NCI-H748 treated with DMSO at 0.1 percent for 48 hours (cell line): Measurements from ENCODE around the gene TRERF1.
"Not testable (repeated sequence)": the region's sequence is repeated elsewhere in the genome, so short reads cannot be mapped to it uniquely, and the experiment has no call there.

Experiments
- DNase-seq: peaks from one replicate; lab custom pipeline; 2025; lab: John Stamatoyannopoulos, UW

TRERF1 gene

GRCh38 chr6:42221546-42221945, 230.2 kb downstream of the TRERF1 start:
- DNase-seq: no peak

DNA sequence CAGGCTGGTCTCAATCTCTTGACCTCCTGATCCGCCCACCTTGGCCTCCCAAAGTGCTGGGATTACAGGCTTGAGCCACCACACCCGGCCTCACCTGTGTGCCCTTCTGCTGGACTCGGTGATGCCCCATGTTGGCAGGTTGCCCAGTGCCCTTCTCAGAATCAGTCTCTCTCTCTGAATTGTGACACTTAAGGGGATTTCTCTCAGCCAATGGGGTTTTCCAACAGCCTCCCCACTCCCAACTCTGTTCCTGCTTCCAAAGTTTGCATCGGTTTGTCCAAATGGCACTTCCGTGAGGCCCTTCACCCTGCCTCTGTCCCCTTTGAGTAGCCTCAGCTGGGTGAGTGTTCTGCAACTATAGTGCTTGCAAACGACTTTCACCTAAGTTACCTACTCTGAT, 230.9 kb downstream of the TRERF1 start:
- DNase-seq: no peak

DNA sequence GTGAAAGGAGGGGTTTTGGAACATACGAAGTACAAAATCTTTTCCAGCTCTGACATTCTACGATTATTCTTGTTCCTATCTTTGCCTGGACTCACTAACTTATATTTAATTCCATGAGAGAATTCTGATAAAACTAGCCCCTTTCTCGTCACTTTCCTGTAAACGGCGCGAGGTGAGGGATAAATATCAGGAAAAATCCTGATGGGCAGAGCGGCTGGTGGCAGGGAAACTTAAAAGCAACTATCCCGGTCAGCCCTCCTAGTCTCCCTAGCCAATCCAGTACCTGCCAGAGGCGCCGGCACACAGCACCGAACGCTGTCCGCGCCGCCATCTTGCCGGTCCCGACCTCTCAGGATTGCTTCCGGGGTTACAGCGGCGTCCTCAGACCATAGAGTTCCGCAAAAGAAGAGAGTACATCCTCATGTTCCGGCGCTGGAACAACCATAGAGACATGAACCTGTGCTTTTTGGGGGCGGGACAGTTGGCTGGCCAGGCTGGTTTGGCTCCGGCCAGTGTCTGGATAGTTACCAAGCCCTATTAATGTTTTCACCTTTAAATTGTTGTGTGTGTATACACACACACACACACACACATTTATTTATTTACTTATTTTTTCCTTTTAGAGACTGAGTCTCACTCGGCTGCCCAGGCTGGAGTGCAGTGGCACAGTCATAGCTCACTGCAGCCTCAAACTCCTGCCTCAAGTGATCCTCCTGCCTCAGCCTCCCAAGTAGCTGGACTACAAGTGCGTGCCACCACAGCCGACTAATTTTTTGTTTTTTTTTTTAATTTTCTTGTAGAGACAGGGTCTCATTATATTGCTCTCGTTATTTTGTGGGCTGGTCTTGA, 234.0 kb downstream of the TRERF1 start, which contains the start of gene MRPS10:
TSS of gene MRPS10 (minus strand) at position 343 of the 849 bp plus-strand sequence. CDS start at position 331, 12 bp downstream.
- peak; percentile 97 for DNase-seq

- no peak for DNase-seq
Observed at GRCh38 chr6:42217157-42217518, 234.6 kb downstream of the TRERF1 start.

- DNase-seq: not testable (repeated sequence)
Observed at GRCh38 chr6:42216495-42216894, 235.2 kb downstream of the TRERF1 start.

GRCh38 chr6:42212442-42212841, 239.3 kb downstream of the TRERF1 start:
- DNase-seq: no peak

DNA sequence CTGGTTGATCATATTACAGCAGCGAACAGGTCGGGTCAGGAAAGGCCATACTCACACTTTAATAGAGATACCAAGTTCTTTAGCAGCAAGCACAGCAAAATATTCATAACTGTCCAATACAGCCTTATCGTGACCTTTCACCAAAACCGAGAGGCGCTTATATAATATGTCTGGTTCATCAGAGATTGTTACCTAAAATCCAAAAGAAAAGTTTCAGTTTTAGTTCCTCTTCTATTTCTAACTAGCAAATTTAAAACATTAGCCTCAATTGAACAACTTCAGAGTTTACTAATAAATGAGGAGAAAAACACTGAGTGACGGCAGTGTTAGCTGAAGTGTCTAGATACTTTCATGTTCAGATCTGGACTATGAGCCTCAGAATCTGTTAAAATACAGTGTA, 240.0 kb downstream of the TRERF1 start:
- no peak for DNase-seq

GRCh38 chr6:42210551-42210950, 241.2 kb downstream of the TRERF1 start:
- peak; percentile 92 for DNase-seq

DNA sequence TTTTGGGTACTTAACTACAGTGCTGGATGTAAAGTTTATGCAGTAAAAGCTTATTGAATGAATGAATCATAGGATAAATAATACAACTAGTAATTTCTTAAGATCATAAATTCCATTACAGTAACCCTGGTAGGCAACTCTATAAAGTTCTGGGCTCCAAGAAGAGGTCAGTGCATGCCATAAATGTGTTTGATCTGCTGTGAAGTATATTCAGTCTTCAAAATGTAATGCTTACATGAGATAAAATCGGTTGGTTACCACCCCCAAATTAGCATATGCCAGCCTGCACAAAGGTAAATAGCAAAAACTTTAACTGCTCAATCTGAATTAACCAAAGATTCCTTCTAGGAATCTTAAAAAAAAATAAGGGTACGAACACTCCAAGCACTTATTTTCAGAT, 244.2 kb downstream of the TRERF1 start:
- not testable (repeated sequence) for DNase-seq

- DNase-seq: no peak
Observed at GRCh38 chr6:42204768-42205282, 246.9 kb downstream of the TRERF1 start.

DNA sequence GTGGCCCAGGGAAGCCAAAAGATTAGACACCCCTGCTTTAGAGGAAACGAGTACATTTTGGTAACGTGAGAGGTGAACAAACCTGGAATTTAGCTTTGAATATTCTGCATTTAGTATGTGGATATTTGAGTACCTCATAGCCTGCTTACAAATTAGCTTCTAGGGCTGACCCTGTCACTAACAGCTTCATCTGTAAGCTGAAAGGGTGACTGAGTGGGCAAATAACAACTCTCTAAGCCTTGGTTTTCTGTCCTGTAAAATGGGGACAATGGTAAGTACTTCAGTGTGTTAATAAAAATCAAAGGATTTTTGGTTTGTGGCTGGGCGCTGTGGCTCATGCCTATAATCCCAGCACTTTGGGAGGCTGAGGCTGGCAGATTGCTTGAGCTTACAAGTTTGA, 248.5 kb downstream of the TRERF1 start:
- DNase-seq: no peak

DNA sequence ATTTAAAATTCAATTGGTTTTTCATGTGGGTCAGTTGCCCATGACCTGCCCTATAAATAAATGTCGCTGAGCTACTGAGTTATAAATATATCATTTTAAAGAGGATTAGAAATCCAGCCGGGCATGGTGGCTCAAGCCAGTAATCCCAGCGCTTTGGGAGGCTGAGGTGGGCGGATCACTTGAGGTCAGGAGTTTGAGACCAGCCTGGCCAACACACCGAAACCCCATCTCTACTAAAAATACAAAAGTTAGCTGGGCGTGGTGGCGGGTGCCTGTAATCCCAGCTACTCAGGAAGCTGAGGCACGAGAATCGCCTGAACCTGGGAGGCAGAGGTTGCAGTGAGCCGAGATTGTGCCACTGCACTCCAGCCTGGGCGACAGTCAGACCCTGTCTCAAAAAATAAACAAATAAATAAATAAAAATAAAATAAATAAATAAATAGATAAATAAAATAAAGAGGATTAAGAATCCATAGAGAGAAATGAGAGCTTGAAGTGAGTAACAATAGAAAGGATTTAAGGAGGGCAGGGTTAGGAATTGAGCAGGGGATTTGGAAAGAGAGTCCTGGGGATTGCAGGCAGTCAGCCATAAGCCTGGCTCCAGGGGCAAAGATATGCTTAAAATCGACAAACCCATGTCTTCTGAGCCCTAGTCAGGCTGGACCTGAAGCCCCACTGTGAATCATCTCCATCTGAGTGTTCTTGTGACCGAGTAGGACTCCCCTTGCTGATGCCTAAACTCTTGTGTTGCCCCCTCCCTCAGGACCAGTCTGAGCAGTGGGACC, 249.4 kb downstream of the TRERF1 start:
- DNase-seq: not testable (repeated sequence)

- DNase-seq: no peak
Observed at GRCh38 chr6:42201382-42201781, 250.3 kb downstream of the TRERF1 start.

DNA sequence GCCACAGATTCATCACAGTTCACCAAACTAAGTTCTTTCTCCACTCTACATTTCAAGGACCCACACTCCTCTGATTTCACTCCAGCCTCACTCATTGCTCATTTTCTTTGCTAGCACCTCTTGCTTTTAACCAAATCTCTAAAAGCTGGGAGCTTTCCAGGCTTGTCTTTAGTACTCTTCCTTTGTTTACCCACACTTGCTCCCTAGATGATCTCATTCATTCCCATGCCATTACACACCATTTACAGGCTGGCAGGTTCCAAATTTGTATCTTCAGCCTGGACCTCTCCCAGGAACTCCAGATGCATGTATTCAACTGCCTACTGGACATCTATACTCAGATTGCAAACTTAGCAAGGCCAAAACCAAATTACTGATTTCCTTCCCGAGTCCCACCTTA, 251.7 kb downstream of the TRERF1 start:
- no peak for DNase-seq

DNA sequence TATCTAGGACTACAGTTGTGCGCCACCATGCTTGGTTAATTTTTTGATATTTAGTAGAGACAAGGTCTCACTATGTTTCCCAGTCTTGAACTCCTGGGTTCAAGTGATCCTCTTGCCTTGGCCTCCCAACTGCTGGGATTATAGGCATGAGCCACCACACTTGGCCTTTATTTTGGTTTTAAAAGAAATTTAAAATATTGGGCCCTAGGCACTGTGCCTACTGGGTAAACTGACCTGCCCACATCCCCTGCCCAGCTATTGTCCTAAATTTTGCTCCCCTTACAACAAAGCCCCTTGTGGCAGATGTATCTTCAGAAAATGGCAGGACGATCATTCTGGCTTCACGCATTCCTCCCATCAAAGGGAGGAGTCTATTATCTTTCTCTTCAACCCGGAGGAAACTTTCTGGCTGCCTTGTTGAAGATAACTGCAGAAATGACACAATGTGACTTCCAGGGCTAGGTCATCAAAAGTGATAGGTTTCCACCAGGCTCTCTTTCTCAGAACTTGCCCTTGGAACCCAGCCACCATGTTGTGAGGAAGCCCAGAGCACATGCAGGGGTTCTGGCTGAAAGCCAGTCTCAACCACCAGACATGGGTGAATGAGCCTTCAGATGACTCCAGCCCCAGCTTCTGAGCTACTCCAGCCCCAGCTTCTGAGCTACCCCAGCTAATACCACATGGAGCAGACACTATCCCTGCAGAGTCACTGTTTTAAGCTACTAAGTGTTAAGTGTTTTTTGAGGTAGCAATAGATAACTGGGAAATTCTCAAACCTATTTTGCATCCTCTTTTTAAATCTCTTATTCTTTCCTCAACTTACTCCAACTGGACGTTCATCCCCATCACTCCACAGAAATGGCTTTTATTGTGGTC, 252.4 kb downstream of the TRERF1 start:
- no peak for DNase-seq

DNA sequence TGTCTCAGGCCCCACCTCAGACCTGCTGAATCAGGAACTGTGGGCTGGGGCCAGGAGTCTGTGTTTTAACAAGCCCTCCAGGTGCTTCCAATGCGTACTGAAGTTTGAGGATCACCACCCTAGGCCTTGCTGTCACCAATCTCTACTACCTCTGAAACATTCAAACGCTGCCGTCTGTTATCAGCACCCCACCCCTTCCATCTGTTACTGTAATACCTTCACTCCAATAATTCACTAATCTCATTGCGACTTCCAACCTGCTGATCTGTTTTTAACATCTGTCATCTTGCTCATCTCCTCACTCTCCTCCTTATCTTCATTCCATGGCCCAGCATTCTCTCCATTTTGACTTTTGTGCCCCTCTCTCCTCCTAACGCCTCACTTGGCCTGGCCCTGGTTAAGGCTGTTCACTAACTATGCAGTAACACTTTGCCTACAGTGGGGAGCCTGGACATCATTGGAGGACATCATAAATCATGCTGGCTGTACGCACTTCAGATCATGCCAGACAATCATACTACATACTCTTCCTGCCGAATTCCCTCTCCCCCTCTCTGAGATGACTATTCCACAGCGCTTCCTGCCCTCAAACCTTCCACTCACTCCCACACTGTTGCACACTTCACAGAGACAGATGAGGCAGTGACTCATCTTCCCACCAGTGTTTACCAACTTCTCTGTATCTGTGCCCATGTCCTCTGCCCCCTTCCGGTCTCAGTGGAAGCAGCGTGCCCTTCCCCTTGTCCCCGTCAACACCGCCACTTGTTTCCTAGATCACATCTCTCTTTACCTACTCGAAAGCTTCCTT, 254.0 kb downstream of the TRERF1 start:
- DNase-seq: no peak

- DNase-seq: no peak
Observed at GRCh38 chr6:42195415-42195814, 256.3 kb downstream of the TRERF1 start.

- DNase-seq: no peak
Observed at GRCh38 chr6:42194056-42194455, 257.7 kb downstream of the TRERF1 start.

GRCh38 chr6:42193491-42193894, 258.2 kb downstream of the TRERF1 start:
- no peak for DNase-seq

DNA sequence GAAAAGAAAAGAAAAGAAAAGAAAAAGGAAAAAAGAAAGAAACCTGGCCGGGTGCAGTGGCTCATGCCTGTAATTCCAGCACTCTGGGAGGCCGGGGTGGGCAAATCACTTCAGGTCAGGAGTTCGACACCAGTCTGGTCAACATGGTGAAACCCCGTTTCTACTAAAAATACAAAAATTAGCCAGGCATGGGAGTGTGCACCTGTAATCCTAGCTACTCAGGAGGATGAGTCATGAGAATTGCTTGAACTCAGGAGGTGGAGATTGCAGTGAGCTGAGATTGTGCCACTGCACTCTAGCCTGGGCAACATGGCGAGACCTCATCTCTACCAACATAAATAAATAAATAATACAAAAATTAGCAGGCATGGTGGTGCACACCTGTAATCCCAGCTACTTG, 259.3 kb downstream of the TRERF1 start:
- not testable (repeated sequence) for DNase-seq

DNA sequence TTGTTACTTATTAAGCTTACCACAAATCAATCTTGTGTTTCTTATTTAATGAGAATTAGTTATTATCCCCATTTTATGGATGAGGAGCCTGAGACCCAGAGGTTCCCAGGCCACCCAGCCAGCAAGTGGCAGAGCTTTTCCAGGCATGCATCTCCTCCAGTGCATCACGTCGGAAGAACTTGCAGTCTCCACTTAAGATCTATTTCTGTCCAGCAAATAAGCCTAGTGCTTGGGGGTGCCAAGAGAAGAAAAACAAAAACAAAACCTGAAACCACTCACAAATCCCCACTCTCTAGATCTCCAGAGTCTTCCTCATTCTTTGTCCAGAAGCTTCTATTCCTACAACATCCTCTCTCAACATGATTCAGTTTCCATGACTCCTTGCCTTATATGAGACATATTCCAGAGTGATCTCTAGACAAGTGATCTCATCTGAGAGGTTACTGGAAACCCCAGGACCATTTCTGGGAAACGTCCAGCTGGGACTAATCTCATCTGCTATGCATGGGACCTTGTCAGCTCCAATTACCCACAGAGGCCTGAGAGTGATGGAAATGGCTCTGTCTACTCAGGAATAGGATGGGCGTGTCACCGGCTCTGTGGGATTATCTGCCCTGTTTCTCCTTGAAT, 261.1 kb downstream of the TRERF1 start:
- no peak for DNase-seq
